Activated CD8-positive, alpha-beta memory T cell treated with anti-CD3 and anti-CD28 coated beads, Interleukin-2, amount 50 U/mL, for 48 hours (primary cell): ENCODE measurements around the gene ELOVL2.
A peak's percentile ranks its signal among the peaks of the same experiment; 100 is the strongest.
"Not testable (repeated sequence)": the region's sequence is repeated elsewhere in the genome, so short reads cannot be mapped to it uniquely, and the experiment has no call there.

Source experiments
- DNase-seq: peaks from one replicate; pipeline ENCODE4 v3.0.0-alpha.2; 2020

Gene ELOVL2, protein sequence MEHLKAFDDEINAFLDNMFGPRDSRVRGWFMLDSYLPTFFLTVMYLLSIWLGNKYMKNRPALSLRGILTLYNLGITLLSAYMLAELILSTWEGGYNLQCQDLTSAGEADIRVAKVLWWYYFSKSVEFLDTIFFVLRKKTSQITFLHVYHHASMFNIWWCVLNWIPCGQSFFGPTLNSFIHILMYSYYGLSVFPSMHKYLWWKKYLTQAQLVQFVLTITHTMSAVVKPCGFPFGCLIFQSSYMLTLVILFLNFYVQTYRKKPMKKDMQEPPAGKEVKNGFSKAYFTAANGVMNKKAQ

DNA sequence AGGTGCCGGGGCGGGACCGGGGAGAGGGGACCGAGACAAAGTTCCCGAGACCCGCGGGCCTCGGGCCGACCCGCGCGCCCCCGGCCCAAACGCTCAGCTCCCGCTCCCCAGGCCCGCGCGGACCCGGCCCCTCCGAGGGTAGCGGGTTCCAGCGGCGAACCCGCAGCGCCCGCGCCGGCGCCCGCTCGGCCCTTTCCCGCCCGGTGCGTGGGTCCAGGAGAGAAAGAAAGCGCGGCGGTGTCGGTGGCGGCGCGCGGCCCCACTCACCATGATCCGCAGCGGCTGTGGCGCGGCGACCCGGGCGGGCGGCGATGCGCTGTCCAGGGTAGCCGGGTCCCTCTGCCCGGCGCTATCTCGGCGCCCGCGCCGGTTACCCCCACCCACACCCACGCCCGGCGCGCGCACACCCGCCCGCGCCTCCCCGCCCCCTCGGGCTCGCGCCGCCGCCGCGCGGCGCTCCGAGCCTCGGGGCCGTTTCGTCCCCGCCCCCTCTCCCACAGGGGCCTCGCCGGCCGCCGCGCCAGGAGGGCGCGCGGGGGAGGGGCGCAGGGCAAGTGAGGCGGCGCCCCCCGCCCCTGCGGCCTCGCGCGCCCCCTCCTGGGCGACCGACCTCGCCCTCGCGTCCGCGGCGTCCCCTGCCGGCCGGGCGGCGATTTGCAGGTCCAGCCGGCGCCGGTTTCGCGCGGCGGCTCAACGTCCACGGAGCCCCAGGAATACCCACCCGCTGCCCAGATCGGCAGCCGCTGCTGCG is at the start of gene ELOVL2:
ELOVL2 (minus strand) TSS at position 345 of the 751 bp plus-strand sequence; CDS start at position 270, 75 bp downstream.
- DNase-seq, result peak; percentile 69

DNA sequence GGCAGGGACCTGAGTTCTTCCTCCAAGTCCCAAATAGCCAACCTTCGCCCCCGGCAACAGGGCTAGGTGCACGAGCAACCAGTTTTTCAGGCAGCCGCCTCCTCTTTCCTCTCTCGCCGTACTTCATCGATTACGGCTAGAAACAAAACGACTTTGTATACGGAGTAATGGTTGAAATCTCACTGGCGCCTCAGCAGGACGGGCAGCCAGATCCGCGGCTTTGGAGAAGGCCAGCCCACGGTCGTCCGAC is 49.2 kb upstream of the ELOVL2 start:
- DNase-seq, result no peak

DNA sequence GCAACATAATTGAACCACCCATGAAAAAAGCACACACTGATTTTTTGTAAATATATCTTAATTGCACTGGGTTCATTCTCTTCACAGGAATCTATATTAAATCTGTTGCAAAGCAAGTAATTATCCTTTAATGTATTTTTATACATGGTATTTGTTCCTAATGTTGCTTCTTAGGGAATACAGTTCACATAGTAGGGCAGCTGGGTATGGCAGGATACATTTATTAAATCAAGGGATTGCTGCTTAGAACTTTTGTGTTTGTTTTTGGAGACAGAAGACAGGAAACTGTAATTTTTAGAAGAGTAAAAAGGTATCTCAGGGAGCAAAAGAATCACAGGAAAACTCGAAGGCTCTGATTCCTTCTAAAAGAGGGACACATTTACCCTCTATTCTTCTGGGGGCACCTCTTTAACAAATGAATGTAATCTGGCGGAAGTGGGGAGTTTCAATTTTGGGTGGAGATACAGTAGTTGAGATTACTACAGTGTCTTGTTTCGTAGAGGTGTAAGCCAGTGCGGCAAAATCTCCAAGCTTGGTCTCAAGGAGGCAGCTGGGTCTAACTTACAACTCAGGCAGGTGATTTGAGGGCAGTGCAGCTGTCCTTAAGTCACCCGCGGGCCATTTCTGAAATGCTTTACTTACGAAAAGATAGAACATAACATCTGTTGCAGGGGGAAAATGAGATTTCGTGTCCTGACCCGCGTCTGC is 48.7 kb upstream of the ELOVL2 start:
- no peak for DNase-seq

DNA sequence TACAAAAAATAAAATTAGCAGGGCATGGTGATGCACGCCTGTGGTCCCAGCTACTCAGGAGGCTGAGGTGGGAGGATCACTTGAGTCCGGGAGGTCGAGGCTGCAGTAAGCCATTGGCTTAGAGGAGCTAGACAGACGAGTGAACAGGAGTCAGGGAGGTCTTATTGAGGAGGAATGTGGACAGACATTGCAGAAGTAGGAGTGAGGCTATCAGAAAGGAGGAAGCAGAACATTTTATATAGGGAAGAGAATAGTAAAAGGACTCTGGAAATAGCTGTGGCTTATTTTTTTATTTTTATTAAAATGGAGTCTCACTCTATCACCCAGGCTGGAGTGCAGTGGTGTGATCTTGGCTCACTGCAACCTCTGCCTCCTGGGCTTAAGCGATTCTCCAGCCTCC is 47.0 kb upstream of the ELOVL2 start:
- not testable (repeated sequence) for DNase-seq

DNA sequence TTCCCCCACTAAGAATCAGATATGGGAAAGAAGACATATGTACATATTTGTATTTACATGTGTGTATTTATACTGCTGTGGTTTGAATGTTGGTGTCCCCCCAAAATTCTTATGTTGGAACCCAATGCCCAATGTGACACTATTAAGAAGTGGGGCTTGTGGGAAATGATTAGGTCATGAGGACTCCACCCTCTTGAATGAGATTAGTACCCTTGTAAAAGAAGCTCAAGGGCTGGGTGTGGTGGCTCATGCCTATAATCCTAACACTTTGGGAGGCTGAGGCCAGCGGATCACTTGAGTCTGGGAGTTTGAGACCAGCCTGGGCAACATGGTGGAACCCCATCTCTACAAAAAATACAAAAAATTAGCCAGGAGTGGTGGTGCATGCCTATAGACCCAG is 45.6 kb upstream of the ELOVL2 start:
- DNase-seq, result no peak

DNA sequence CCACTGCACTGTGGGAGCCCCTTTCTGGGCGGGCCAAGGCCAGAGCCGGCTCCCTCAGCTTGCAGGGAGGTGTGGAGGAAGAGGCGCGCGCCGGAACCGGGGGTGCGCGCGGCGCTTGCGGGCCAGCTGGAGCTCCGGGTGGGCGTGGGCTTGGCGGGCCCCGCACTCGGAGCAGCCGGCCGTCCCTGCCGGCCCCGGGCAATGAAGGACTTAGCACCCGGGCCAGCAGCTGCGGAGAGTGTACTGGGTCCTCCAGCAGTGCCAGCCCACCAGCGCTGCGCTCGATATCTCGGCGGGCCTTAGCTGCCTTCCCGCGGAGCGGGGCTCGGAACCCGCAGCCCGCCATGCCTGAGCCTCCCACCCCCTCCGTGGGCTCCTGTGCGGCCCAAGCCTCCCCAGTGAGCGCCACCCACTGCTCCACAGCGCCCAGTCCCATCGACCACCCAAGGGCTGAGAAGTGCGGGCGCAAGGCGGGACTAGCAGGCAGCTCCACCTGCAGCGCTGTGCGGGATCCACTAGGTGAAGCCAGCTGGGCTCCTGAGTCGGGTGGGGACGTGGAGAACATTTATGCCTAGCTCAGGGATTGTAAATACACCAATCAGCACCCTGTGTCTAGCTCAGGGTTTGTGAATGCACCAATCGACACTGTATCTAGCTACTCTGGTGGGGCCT is 43.2 kb upstream of the ELOVL2 start:
- DNase-seq, result not testable (repeated sequence)

DNA sequence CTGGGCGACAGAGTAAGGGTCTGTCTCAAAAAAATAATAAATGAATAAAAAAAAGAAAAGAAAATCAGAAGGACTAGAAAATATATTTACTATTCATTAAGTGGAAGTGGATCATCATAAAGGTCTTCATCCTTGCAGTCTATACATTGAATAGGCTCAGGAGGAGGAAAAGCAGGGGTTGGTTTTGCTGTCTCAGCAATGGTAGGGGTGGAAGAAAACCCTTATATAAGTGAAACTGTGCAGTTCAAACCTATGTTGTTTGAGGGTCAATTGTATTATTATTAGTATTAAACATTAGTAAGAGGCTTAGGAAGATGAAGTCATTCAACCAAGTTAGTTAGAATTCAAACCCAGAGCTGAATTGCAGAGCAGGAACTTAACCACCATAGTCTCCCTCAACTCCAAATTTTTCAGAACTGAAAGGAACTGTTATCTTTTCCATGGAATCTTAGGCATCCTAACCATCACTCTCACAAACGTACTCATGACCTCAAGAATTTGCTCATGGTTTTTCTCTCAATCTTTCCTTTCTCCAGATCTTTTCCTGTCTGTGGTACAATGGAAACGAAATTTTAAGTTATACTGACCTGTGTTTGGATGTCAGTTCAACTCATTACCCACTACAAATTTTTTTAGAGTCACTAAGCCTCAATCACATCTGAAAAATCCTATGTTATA is 41.8 kb upstream of the ELOVL2 start:
- no peak for DNase-seq

DNA sequence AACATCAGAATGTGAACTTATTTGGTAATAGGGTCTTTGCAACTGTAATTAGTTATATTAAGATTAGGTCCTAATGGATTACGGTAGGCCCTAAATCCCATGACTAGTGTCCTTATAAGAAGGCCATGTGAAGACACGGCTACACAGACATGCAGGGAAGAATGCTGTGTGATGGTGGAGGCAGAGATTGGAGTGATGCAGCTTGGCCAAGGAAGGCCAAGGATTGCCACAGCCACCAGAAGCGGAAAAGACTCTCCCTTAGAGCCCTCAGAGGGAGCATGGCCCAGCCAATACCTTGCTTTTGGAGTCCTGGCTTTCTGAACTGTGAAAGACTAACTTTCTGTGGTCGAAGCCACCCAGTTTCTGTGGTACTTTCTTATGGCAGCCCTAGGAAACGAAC is 39.9 kb upstream of the ELOVL2 start:
- no peak for DNase-seq

DNA sequence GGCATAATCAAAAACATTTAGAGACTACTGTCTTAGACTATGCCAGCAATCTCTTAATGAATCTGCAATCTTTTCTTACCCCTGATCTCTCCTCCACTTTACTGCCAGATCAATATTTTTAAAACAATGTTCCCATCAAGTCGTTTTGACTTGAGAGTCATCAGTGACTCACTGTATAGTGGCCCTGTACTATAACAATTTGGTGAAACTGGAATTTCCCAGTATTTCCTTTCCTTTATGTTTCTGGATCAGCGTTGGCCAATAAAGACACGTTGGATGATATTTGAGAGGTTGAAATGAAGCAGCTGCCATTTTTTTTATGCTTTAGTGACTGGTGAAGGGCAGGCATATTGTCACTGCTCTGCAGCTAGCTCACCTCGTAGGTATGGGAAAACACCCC is 39.4 kb upstream of the ELOVL2 start:
- no peak for DNase-seq

DNA sequence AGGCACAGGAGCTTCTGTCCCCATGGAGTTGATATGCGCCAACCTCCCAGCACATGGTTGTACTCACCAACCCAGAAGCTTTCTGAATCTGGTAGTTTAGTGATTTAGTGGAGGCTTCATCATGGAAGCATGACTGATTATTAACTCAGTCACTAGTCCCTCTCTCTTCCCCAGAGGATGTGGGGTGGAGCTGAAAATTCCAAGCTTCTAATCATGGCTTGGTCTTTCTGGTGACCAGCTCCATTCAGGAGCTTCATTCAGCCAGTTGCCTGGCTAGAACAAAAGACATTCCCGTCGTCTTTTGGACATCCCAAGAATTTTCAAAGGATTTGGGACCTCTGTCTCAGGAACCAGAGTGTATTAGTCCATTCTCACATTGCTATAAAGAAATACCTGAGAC is 36.2 kb upstream of the ELOVL2 start:
- DNase-seq, result no peak

DNA sequence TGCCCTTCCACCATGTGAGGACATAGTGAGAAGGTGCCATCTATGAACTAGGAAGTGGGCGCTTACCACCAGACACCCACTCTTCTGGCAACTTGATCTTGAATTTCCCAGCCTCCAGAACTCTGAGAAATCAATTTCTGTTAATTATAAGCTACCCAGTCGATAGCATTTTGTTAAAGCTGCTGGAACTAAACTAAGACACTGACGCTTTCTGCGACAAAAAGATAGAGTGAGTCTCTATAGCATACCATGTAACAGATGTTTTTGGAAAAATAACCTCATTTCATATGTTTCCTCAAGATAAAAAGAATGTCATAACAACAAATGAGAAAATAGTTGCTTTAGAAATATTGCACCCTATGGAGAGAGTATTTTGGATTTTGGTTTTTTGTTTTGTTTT is 34.2 kb upstream of the ELOVL2 start:
- DNase-seq, result no peak

DNA sequence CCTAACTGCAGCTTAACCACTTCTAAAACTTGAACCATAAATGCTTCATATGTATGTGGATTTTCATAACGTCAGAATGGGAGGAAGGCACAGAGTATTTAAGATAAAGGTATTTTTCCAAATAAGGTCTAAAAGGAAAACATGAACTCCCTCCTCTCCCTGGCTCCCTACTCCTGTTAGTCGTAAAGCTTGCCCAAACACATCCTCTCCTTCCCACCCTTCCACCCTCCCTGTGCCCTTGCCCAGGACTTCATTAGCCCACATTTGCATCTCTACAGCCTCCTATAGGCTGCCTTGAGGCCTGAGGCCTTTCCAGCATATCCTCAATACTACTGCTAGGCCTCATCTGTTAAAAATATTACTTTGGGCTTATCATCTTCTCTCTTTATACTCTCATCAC is 32.4 kb upstream of the ELOVL2 start:
- no peak for DNase-seq

DNA sequence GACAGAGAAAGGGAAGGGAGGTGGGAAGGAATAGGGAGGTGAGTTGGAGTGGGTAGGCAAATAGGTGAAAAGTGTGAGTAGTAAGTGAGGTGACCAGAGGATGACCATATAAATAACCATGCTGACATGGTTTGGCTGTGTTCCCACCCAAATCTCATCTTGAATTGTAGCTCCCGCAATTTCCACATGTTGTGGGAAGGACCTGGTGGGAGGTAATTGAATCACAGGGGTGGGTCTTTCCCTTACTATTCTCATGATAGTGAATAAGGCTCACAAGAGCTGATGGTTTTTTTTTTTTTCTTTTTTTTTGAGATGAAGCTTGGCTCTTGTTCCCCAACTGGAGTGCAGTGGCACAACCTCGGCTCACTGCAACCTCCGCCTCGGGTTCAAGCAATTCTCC is 28.0 kb upstream of the ELOVL2 start:
- no peak for DNase-seq

DNA sequence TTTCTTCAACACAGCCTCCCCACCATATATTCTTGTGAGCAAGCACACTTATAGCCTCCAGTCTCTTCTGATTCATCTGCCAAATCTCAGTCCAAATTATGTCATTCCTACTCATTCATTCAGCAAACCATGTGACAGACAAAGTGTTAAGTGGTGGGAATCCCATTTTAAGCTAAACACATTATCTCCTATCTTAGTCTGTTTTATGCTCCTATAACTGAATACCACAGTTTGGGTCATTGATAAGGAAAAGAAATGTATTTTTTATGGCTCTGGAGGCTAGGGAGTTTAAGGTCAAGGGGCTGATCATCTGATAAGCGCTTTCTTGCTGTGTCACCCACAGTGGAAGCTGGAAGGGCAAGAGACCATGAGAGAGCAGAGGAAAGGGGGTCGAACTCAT is 25.7 kb upstream of the ELOVL2 start:
- DNase-seq, result no peak

DNA sequence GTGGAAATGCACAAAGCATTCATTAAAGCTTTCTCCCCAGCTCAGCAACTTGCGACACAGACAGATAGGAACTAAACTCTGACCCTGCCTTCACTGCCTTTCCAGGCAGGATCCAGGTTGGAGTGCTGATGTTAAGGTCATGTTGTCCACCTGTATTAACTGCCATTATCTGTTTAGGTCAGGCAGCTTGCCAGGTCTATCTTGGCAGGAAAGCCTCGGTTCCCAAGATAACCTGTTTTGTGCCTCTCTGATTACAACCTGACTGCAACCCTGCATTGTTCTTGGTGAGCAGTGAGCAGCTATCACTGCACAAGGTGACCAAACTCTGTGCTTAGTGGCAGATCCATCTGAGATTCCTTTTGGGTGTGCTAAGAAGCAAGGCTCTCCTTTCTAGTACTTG is 23.2 kb upstream of the ELOVL2 start:
- no peak for DNase-seq

DNA sequence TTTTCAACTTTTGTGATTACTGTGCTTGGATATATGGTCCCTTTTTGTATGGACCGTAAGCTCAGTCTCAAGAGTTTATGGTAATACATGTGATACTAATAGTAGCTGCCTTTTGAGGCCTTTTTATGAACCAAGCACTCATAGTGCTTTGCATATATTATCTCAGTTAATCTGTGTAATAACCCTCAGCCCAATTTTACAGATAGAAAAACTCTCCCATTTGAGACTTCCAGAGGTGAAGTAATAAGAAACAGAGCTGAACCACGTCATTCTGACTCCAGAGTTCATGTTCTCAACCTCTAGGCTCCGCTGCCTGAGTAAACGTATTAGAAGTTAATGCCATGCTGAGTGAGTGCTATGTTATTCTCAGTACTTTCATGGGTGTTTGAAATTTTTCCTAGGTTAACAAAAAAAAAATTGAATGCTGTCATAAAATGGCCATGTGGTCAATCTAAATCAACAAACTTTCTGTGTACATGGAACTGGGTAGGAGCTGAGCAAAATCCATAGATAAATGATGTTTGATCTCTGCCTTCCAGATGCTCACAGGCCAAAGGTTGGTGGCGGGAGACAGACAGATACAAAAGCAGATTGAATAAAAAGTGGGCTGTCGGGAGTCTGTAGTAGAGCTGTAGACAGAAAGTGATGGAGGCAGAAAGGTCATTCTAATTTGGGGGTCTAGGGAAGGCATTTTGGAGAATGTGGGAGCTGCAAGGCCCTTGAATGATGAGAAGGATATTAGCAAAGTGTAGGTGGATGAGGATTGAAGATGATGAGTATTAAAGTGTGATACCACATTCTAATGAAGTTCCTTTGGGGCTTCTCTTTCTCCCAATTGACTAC is 22.6 kb upstream of the ELOVL2 start:
- DNase-seq, result no peak

DNA sequence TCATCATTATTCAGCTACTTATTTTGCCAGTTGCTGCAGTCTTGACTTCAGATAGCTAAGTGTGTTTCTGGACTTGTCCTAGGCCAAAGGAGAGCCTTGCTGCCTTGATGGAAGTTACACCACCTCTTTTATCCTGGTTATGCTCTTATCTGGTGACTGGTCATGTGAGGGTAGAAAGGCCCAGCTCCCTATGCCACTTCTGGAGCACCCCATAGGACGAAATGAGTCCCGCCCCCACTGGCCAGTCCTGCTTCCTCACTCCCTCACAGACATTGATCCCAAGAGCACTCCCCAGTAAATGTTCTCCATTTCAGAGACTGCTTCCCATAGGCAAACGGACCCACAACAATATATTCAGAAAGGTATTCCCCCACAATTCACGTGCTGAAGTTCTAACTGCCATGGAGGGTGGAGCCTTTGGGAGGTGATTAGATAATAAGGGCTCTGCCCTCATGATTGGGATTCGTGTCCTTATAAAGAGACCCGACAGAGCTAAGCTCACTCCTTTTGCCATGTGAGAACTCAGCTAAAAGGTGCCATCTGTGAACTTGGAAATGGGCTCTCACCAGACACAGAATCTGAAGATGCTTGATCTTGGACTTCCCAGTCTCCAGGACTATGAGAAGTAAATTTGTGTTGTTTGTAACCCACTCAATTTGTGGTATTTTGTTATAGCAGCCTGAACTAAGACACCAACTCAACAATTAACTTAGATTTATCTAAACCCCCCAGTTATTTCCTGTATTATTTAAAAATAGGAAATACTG is 21.5 kb upstream of the ELOVL2 start:
- no peak for DNase-seq

DNA sequence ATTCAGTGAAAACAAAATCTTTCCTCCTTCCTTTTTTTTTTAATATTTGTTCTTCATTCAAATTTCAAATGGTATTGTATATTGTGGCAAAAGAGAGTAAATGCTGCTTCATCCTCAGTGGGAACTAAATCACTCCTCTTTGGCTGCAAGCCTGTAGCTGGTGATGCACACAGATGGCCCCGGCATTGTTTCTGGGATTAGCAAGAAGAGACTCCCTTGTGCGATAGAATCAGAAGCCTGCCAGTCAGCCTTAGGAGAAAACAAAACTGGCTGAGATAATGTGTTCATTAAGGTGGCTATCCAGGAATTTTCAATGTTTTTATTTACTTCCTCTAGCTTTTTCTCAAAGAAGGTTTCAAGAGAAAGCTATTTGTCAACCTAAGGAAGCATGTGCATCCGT is 20.7 kb upstream of the ELOVL2 start:
- no peak for DNase-seq

DNA sequence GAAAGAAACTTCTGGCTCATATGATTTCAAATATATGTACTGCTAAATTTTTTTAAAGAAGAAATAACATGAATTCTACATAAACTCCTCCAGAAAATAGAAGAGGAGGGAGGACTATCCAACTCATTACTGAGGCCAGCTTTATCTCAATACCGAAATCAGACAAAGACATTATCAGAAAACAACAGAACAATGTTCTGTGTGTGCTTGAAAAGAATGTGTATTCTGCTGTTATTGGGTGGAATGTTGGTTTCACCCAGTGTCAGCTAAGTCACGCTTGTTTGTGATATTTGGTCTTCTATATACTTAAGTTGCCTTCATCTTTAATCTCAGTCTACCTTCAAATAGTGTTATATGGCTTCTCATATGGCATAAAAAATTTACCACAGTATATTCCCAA is 18.6 kb upstream of the ELOVL2 start:
- DNase-seq, result no peak

DNA sequence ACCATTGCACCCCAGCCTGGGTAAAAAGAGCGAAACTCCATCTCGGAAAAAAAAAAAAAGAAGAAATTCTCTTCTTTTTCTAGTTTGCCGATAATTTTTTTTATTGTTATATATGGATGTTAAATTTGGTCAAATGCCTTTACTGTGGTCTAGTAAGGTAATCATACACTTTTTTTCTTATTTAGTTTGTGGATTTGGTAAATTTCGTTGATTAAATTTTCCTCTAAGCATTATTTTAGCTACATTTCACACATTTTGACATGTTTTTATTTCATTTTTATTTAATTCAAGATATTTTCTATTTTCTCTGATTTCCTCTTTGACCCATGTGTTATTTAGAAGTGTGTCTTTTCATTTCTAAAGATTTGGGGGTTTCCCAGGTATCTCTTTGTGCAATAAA is 18.0 kb upstream of the ELOVL2 start:
- no peak for DNase-seq

DNA sequence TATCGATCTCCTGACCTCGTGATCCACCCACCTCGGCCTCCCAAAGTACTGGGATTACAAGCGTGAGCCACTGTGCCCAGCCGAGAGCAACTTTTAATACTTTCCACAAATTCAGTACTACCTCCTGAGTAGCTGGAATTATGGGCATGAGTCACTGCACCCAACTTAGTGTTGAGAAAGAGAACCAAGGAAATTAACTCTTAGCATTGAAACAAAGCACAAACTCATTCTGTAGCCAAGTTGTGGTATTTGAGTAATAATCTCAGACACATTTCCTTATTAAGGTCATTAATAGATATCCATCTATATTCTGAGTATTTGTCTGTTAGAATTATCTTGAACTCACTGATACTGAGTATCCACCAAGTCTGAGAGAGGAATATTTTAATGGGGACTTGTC is 14.3 kb upstream of the ELOVL2 start:
- DNase-seq, result no peak
